ENCODE results near the gene ACAD9.

ACAD9 gene

GRCh38 chr3:128956440-128956839 lies 77.0 kb downstream of the ACAD9 start:
- no peaks in the 10 kb centered on the region for H3K36me3 ChIP-seq (ENCODE audit: control insufficient read depth in 2 of 2, insufficient read depth in 2 of 2, low read length in 2 of 2)

More at GRCh38 chr3:128956440-128956839, 77.0 kb downstream of the ACAD9 start:
- H3K27ac ChIP-seq (ENCODE audit: low read length): no peak overlapping the region
- H3K9ac ChIP-seq (ENCODE audit: low read length in 2 of 2): no peak overlapping the region
- H3K4me3 ChIP-seq (ENCODE audit: low read length in 2 of 2): no peak overlapping the region
- no peaks in the 10 kb centered on the region for H3K27me3 ChIP-seq (ENCODE audit: control insufficient read depth in 1 of 2, insufficient read depth in 2 of 2, low read length in 2 of 2)
- no peaks in the 10 kb centered on the region for H3K4me1 ChIP-seq (ENCODE audit: control insufficient read depth, insufficient read depth, low read length)
- no peaks in the 10 kb centered on the region for H3K9me3 ChIP-seq (ENCODE audit: control insufficient read depth in 2 of 2, low read length in 2 of 2)
